ENCODE measurements around the gene OGFOD3. TPM values are rescaled to one million over a fixed set of nuclear protein-coding genes. Genes with fewer than 3 reads are reported as not detected.
"Not testable (repeated sequence)": the region's sequence is repeated elsewhere in the genome, so short reads cannot be mapped to it uniquely, and the experiment has no call there.

The OGFOD3 gene
- total RNA-seq, 2 donors from 2014 or later, result 29.7 to 30.1 TPM

DNA sequence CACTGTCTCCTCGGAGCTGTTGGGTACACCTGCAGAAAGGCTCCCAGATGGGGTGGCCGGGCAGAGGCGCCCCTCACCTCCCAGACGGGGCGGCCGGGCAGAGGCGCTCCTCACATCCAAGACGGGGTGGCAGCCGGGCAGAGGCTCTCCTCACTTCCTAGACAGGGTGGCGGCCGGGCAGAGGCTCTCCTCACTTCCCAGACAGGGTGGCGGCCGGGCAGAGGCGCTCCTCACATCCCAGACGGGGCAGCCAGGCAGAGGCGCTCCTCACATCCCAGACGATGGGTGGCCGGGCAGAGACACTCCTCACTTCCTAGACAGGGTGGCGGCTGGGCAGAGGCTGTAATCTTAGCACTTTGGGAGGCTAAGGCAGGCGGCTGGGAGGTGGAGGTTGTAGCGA is 35.3 kb upstream of the OGFOD3 start:
- H3K4me3 Mint-ChIP-seq; DNase-seq (ENCODE audit: low spot score); H3K36me3 Mint-ChIP-seq; H3K9me3 Mint-ChIP-seq; H3K27me3 Mint-ChIP-seq; ATAC-seq: not testable (repeated sequence)
- Mint-ChIP-seq H3K27ac (peak overlapping the region in 1 of 2 donors; percentile 100), H3K4me1 (ENCODE audit: low read depth in 2 of 2) (peaks cover 38 to 47% of the 10 kb centered on the region in 2 donors)

DNA sequence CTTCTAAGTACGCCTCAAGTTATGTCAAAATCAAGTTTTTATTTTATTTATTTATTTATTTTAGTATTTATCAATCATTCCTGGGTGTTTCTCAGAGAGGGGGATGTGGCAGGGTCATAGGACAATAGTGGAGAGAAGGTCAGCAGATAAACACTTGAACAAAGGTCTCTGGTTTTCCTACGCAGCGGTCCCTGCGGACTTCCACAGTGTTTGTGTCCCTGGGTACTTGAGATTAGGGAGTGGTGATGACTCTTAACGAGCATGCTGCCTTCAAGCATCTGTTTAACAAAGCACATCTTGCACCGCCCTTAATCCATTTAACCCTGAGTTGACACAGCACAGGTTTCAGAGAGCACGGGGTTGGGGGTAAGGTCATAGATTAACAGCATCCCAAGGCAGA is 34.8 kb upstream of the OGFOD3 start:
- not testable (repeated sequence) for H3K36me3 Mint-ChIP-seq; H3K27me3 Mint-ChIP-seq; DNase-seq (ENCODE audit: low spot score); H3K4me3 Mint-ChIP-seq; ATAC-seq; H3K9me3 Mint-ChIP-seq
- Mint-ChIP-seq H3K27ac (peak overlapping the region; percentile 100), H3K4me1 (ENCODE audit: low read depth in 2 of 2) (peaks cover 38 to 47% of the 10 kb centered on the region in 2 donors)

DNA sequence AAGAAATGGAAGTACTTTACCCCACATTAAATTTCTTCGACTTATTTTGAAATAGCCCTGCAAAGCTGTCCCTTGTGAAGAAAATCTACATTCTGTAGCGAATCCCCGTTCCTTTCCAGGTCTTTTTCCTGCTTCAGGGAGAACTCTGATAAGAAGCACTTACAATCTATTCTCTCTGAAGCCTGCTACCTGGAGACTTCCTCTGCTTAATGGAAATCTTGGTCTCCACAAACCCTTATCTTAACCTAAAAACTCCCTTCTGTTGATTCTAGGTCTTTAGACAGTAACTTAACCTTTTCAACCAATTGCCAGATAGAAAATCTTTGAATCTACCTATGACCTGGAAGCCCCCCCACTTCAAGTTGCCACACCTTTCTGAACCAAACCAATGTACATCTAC is 33.8 kb upstream of the OGFOD3 start:
- Mint-ChIP-seq H3K4me3 (peak overlapping the region; percentile 99), H3K27me3 (no peaks in the 10 kb centered on the region), H3K9me3 (no peaks in the 10 kb centered on the region), H3K4me1 (ENCODE audit: low read depth in 2 of 2) (peaks cover 35 to 45% of the 10 kb centered on the region in 2 donors), H3K36me3 (no peaks in the 10 kb centered on the region), H3K27ac (peak overlapping the region; percentile 100)
- DNase-seq (ENCODE audit: low spot score), result no peak
- no peak for ATAC-seq

DNA sequence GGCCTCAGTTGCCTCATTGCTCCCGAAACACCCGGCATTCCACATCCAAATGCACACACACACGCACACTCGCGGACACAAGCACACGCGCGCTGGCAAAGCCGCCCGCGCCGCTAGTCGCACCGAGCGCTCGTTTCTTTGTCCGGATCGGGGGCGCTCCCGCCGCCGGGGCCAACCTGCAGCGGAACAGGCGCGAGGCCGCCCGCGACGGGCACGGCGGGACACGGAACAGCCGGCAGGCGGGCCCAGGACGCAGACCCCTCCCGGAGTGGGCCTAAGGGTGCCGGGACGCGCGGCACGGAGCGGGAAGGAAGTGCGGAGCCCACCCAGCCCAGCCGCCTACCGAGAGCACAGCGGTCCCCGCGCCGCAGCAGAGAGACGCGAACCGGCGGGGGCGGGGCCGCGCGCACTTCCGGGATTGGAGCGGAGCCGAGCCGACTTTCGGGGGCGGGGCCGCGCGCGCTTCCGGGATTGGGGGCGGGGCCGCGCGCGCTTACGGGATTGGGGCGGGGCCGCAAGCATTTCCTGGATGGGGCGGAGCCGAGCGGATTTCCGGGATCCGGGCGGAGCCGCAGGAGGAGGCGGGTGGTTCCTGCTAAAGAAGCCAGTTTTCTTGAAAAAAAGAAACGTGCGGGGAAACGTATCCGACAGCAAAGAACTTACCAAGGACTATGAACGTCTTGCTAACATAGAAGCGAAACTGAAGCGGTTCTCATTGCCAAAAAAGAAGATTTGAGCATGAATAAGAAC is 32.1 kb upstream of the OGFOD3 start, which contains the start of gene CYBC1:
CYBC1 (minus strand) TSS at position 396 of the 750 bp plus-strand sequence. CDS start 1,498 bp downstream, outside the sequence.
- ATAC-seq, result peak; percentile 89 to 93
- no peaks in the 10 kb centered on the region for H3K9me3 Mint-ChIP-seq
- peaks cover 31 to 46% of the 10 kb centered on the region in 2 donors for H3K4me1 Mint-ChIP-seq (ENCODE audit: low read depth in 2 of 2)

DNA sequence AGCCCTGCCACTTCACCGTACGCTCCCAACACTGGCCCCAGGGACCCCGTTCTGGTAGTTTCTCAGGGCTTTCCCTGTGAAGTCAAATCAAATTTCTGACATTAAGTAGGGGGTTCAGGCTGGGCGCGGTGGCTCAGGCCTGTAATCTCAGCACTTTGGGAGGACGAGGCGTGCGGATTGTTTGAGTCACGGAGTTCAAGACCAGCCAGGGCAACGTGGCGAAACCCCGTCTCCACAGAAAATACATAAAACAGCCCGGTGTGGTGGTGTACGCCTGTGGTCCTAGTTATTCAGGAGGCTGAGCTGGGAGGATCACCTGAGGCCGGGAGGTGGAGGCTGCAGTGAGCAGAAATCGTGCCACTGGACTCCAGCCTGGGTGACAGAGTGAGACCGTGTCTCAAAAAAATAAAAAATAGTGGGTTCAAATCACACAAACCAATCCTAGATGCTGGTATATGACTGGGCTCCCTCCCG is 31.5 kb upstream of the OGFOD3 start:
- no peaks in the 10 kb centered on the region for H3K27me3 Mint-ChIP-seq
- H3K9me3 Mint-ChIP-seq, result no peaks in the 10 kb centered on the region
- H3K27ac Mint-ChIP-seq, result peak overlapping the region; percentile 100
- H3K4me3 Mint-ChIP-seq, result peak overlapping the region; percentile 99
- DNase-seq (ENCODE audit: low spot score), result no peak
- H3K4me1 Mint-ChIP-seq (ENCODE audit: low read depth in 2 of 2), result peaks cover 31 to 46% of the 10 kb centered on the region in 2 donors
- H3K36me3 Mint-ChIP-seq, result no peaks in the 10 kb centered on the region
- peak; percentile 0 to 18 for ATAC-seq

More for the DNA sequence above, 32.1 kb upstream of the OGFOD3 start, which contains the start of gene CYBC1:
- Mint-ChIP-seq H3K4me3 (peak within 1 kb of the TSS; percentile 99), H3K27ac (peak within 1 kb of the TSS; percentile 100), H3K36me3 (no peaks in the 10 kb centered on the region), H3K27me3 (no peaks in the 10 kb centered on the region)
- DNase-seq (ENCODE audit: low spot score), result peak; percentile 96

DNA sequence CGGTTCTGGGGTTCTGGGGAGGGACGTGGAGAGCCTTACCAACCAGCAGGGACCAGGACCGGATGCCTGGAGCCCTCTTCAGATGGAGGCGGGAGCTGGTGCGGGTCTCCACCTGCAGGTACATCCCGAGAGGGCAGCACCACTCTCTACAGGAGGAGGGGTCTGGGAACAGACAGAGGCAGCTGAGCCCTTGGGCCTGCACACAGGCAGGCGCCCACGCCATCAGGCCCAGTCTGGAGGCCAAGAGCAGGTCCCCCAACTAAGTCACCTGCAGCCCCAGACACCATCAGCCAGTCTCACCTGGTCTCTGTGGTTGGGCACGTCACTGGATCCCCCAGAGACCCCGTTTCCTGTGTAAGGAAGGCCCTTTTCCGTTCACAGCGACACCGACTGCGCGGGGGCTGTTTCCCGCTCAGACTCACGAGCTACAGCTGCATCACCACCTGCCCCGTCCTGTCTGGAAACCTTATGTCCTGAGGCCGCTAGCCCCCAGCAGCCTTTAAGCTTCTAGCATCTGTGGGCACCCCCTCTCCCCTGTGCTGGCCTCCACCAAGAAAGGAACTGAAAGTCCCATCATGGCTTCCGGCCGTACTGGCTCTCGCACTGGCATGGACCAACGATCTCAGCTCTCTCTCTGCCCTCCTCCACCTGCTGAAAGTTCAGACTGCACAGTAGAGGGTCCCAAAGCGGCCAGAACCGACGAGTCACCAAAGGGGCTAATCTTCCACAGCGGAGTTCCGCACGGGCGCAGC is 30.9 kb upstream of the OGFOD3 start:
- H3K9me3 Mint-ChIP-seq, result no peaks in the 10 kb centered on the region
- H3K36me3 Mint-ChIP-seq, result no peaks in the 10 kb centered on the region
- ATAC-seq, result peak; percentile 59 to 63
- no peaks in the 10 kb centered on the region for H3K27me3 Mint-ChIP-seq
- DNase-seq (ENCODE audit: low spot score), result peak; percentile 73
- H3K4me1 Mint-ChIP-seq (ENCODE audit: low read depth in 2 of 2), result peaks cover 31 to 46% of the 10 kb centered on the region in 2 donors
- peak overlapping the region; percentile 100 for H3K27ac Mint-ChIP-seq
- peak overlapping the region; percentile 99 for H3K4me3 Mint-ChIP-seq

DNA sequence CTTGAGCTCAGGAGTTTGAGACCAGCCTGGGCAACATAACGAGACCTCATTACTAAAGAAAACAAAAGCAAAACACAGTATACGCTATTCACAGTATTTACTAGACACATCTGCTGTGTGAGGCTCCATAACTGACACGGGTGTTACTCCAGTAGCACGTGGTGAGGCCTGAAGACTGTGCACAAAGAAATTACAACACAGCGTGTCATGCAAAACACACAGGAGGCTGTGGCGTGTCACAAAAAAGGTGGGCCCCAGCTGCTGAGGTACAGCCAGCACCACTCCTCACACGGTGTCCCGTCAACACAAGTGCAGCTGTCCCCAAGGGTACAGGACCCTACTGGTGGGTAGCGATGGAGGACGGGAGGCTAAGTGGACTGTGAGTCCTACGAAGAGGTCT is 29.5 kb upstream of the OGFOD3 start:
- H3K27me3 Mint-ChIP-seq, result no peaks in the 10 kb centered on the region
- peaks cover 31 to 43% of the 10 kb centered on the region in 2 donors for H3K4me1 Mint-ChIP-seq (ENCODE audit: low read depth in 2 of 2)
- no peaks in the 10 kb centered on the region for H3K36me3 Mint-ChIP-seq
- ATAC-seq (no peak), DNase-seq (ENCODE audit: low spot score) (no peak)
- H3K4me3 Mint-ChIP-seq, result peak overlapping the region; percentile 71
- H3K9me3 Mint-ChIP-seq, result no peaks in the 10 kb centered on the region
- H3K27ac Mint-ChIP-seq, result peak overlapping the region; percentile 76 to 82

DNA sequence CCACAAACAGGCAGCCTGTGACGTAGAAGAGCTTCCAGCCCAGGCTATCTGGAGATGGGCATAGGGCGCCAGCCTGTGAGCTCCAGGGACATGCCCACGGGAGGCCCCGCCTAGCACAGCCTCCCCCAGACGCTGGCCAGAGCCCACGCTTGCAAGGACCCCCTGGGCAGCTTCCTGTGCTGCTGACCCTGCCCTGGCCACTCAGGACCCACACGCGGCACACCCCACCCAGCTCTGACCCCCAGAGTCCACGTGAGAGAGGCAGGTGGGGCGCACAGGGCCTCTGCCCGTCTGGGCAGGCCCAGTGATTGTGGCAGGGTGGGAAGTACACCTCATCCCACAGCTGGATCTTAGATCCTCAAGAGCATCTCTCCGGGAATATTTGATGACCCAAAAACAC is 28.3 kb upstream of the OGFOD3 start:
- no peak overlapping the region for H3K4me3 Mint-ChIP-seq
- DNase-seq (ENCODE audit: low spot score) (no peak), ATAC-seq (no peak)
- H3K9me3 Mint-ChIP-seq, result no peaks in the 10 kb centered on the region
- H3K36me3 Mint-ChIP-seq, result no peaks in the 10 kb centered on the region
- no peaks in the 10 kb centered on the region for H3K27me3 Mint-ChIP-seq
- peaks cover 22 to 34% of the 10 kb centered on the region in 2 donors for H3K4me1 Mint-ChIP-seq (ENCODE audit: low read depth in 2 of 2)
- H3K27ac Mint-ChIP-seq, result peak overlapping the region in 1 of 2 donors; percentile 76

DNA sequence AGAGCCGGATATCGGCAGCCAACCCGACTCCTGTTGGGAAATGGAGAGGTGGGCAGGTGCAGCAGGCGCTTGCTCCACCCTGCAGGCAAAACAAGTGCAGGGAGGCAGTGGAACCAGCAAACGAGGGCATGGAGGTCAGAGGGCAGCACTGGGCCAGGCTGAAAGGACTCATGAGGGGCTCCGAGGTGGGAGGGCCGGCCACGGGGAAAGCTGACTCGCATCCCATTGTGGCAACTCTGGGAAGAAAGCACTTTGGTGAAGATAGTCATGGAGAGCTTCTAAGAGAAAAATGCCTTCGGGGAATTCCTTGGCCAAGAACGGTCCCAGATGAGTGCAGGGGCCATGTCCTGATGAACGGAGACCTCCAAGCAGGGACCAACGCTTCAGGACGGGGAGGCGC is 27.7 kb upstream of the OGFOD3 start:
- H3K4me1 Mint-ChIP-seq (ENCODE audit: low read depth in 2 of 2), result peaks cover 17 to 29% of the 10 kb centered on the region in 2 donors
- H3K27me3 Mint-ChIP-seq, result no peaks in the 10 kb centered on the region
- DNase-seq (ENCODE audit: low spot score), result no peak
- H3K9me3 Mint-ChIP-seq, result no peaks in the 10 kb centered on the region
- no peak overlapping the region for H3K4me3 Mint-ChIP-seq
- H3K27ac Mint-ChIP-seq, result peak overlapping the region; percentile 35 to 50
- ATAC-seq, result no peak
- no peaks in the 10 kb centered on the region for H3K36me3 Mint-ChIP-seq

DNA sequence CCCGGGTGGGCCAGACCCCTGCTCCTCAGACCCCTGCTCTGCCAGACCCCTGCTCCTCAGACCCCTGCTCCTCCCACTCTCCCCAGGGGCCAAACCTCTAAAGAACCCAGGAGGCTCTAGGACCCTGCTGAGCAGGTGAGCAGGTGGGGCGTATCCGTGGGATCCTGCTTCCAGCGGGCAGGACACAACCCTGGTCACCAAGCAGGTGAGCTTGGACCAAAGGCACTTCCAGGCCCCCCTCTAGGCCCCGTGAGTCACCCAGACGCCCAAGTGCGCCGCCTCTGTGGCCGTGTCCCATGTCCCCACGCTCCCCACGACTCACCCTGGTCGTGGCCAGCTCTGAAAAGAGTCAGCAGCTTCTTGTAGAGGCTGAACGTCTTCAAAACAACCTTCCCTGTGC is 27.2 kb upstream of the OGFOD3 start:
- Mint-ChIP-seq H3K9me3 (no peaks in the 10 kb centered on the region), H3K4me1 (ENCODE audit: low read depth in 2 of 2) (peaks cover 12 to 24% of the 10 kb centered on the region in 2 donors), H3K27ac (peak overlapping the region; percentile 35 to 50), H3K27me3 (no peaks in the 10 kb centered on the region), H3K36me3 (no peaks in the 10 kb centered on the region), H3K4me3 (no peak overlapping the region)
- ATAC-seq (no peak), DNase-seq (ENCODE audit: low spot score) (no peak)

DNA sequence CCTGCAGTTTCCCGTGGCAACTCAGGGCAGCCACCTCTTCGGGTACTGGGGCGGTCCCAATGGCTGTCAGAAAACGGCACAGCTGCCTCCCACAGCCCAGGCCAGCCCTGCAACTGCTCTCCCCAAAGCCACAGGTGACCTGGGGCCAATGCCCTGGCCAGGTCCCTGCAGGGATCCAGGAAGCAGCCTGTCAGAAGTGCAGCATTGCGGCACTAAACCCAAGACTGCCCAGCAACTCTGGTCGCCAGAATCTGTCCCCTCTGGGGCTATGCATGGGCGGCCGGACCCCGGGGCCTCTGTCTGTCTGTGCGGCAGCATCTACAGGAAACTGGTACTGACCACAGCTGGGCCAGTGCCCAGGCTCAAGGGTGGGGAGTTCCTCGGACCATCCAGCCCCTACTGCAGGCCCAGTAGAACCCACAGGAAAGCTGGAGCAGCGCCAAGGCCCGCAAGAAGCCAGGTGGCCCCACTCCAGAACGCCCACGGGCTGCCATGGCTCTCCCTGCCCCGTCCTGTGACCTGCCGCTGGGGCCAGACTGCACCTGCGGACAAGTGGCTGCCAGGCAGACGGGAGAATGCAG is 26.6 kb upstream of the OGFOD3 start:
- DNase-seq (ENCODE audit: low spot score) (no peak), ATAC-seq (no peak)
- Mint-ChIP-seq H3K4me1 (ENCODE audit: low read depth in 2 of 2) (peaks cover 12 to 27% of the 10 kb centered on the region in 2 donors), H3K9me3 (no peaks in the 10 kb centered on the region), H3K36me3 (no peaks in the 10 kb centered on the region), H3K4me3 (no peak overlapping the region), H3K27me3 (no peaks in the 10 kb centered on the region), H3K27ac (no peak overlapping the region)

DNA sequence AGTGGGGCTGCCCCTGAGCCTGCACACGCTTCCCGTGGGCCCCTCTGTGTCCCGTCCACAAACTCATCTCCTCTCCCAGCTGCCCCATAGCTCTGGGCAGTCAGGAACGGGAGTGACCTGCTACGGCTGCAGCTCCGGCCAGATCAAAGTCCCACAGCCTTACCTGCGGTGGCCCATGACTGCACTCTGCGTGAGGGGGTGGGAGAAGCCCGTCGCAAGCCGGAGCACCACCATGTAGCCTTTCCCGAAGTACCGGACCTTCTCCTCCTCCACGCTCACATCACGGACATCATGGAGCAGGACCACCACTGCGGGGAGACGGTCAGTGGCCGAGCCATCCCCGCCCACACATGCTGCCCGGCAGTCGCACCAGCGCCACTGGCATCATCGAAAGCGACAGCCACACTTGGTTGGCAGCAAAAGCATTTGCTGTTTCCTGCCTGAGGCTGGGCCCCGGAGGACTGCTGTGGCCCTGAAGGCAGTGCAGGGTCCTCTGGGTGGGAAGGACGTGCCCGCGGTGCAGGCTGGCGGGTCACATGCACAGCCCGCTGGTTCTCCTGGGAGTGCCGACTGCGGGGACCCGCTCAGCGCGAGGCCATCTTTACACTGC is 26.0 kb upstream of the OGFOD3 start:
- DNase-seq (ENCODE audit: low spot score) (no peak), ATAC-seq (no peak)
- H3K4me1 Mint-ChIP-seq (ENCODE audit: low read depth in 2 of 2), result peaks cover 7 to 21% of the 10 kb centered on the region in 2 donors
- H3K27ac Mint-ChIP-seq, result no peak overlapping the region
- H3K9me3 Mint-ChIP-seq, result no peaks in the 10 kb centered on the region
- no peak overlapping the region for H3K4me3 Mint-ChIP-seq
- H3K36me3 Mint-ChIP-seq, result no peaks in the 10 kb centered on the region
- no peaks in the 10 kb centered on the region for H3K27me3 Mint-ChIP-seq

DNA sequence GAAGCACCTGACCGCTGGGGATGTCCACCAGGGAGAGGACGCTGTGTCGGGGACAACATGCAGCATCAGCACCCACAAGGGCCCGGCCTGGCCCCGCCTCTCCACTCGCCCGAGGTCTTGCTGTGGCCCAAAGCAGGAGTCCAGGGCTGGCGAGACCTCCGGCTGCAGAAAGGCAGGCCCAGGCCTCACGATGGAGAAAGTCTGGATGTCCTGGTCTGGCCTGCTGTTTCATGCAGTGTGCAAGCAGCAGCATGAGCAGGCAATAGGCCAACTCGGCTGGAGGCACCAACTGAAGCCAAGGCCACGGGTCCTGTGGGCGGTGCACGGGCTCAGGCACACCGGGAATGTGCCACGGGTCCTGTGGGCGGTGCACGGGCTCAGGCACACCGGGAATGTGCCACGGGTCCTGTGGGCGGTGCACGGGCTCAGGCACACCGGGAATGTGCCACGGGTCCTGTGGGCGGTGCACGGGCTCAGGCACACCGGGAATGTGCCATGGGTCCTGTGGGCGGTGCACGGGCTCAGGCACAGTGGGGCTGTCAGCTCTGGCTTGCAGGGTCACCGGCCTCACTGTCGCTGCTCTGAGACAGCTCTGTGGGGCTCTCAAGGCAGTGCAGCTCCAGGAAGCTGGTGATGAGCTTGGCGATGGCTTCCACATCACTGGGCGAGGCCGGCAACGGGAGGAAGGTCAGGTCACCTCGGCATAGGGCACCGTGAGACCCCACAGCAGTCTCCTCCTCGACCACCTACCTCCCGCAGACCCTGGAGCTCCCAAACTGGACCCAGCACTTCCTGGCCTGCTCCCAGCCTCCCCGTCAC is 25.3 kb upstream of the OGFOD3 start:
- ATAC-seq (no peak), DNase-seq (ENCODE audit: low spot score) (no peak)
- H3K36me3 Mint-ChIP-seq, result no peaks in the 10 kb centered on the region
- no peak overlapping the region for H3K27ac Mint-ChIP-seq
- H3K4me3 Mint-ChIP-seq, result no peak overlapping the region
- no peaks in the 10 kb centered on the region for H3K27me3 Mint-ChIP-seq
- H3K4me1 Mint-ChIP-seq (ENCODE audit: low read depth in 2 of 2), result peaks cover 6 to 21% of the 10 kb centered on the region in 2 donors
- H3K9me3 Mint-ChIP-seq, result no peaks in the 10 kb centered on the region

All from natural killer cell treated with Interleukin-12 subunit alpha and Interleukin-12 subunit beta and Interleukin-15 and Interleukin-18, amount 100 ng/mL, for 72 hours (primary cell).